Panc1 (cell line): ENCODE measurements around the gene CTF1. TPM values are rescaled to one million over a fixed set of nuclear protein-coding genes. Genes with fewer than 3 reads are reported as not detected.

ENCODE experiments used
- ATAC-seq: fragments of 200-7000 bp; cut with Tn5 transposase; 2 replicates; pipeline ENCODE4 v1.9.1; 2020; ENCODE audit warnings: mild to moderate bottlenecking, moderate library complexity
- BruUV-seq: library from RNA; stranded (reverse); fragments of 400-500 nt; replicated peaks from 2 replicates; lab custom pipeline; 2021; lab: Mats Ljungman, UMichigan
- CTCF ChIA-PET: fragments of 300-600 bp; sonication (Branson Sonifier 250); formaldehyde crosslinking; loops from one replicate; lab custom pipeline; 2022; ENCODE audit warnings: antibody characterized with exemption; lab: Charles Lee
- POLR2A ChIA-PET: fragments of 300-600 bp; sonication (Branson Sonifier 250); formaldehyde crosslinking; loops from one replicate; lab custom pipeline; 2022; ENCODE audit warnings: antibody characterized with exemption; lab: Charles Lee
- DNase-seq: peaks from one replicate; pipeline ENCODE4 v3.0.0-alpha.2; 2010; ENCODE audit warnings: low read depth, low spot score
- H3K27ac ChIP-seq: 2 replicates; pipeline ENCODE4 v1.5.1; 2011; ENCODE audit warnings: mild to moderate bottlenecking, low read length, inconsistent platforms
- H3K27me3 ChIP-seq: fragments of 200-500 bp; sonication (Bioruptor generic); 2 replicates; pipeline ENCODE4 v1.6.0; 2014; ENCODE audit warnings: low read length, inconsistent platforms; ENCODE audit not compliant: control insufficient read depth, insufficient read depth
- H3K36me3 ChIP-seq: fragments of 200-500 bp; sonication (Bioruptor generic); 2 replicates; pipeline ENCODE4 v1.5.1; 2014; ENCODE audit warnings: inconsistent platforms, mild to moderate bottlenecking, low read length, moderate library complexity; ENCODE audit not compliant: control insufficient read depth, insufficient read depth
- H3K4me1 ChIP-seq: 2 replicates; pipeline ENCODE4 v1.5.1; 2011; ENCODE audit warnings: inconsistent platforms, mild to moderate bottlenecking, low read length, moderate library complexity; ENCODE audit not compliant: control insufficient read depth, insufficient read depth
- H3K4me3 ChIP-seq, 2 experiments: 2 replicates each; pipeline ENCODE4 v1.5.1; 2011 to 2012; ENCODE audit warnings: low read depth in 2 of 2, low read length in 2 of 2, mild to moderate bottlenecking in 2 of 2, inconsistent platforms in 1 of 2, moderate library complexity in 1 of 2
- H3K9me3 ChIP-seq: fragments of 200-500 bp; sonication (Bioruptor generic); 2 replicates; pipeline ENCODE4 v1.5.1; 2014; ENCODE audit warnings: low read depth, mild to moderate bottlenecking, inconsistent platforms, low read length, moderate library complexity; ENCODE audit not compliant: control insufficient read depth, insufficient read depth
- POLR2AphosphoS5 ChIP-seq: IDR thresholded peaks from 2 replicates; pipeline ENCODE4 v1.6.1; 2012; ENCODE audit warnings: mild to moderate bottlenecking, low read depth, low read length, moderate library complexity
- SIN3A ChIP-seq: IDR thresholded peaks from 2 replicates; pipeline ENCODE4 v1.6.1; 2012; ENCODE audit warnings: low read depth, mild to moderate bottlenecking, low read length, moderate library complexity, borderline replicate concordance; ENCODE audit not compliant: insufficient read depth
- TCF7L2 ChIP-seq: IDR thresholded peaks from 2 replicates; pipeline ENCODE4 v1.6.1; 2011; ENCODE audit warnings: mild to moderate bottlenecking, low read depth, low read length, inconsistent platforms
- in situ Hi-C: cut with HindIII; loops from 2 replicates; pipeline ENCODE4 v1.10.0; 2016; ENCODE audit warnings: low sequenced_read_pairs, low pct_unique_long_range_greater_than_20kb
- intact Hi-C: fragments of 100-400 bp; cut with micrococcal nuclease; formaldehyde crosslinking; loops from one replicate; pipeline ENCODE4 v1.10.0; 2022; ENCODE audit not compliant: unreplicated experiment
- total RNA-seq: library from RNA; stranded (reverse); gene quantifications from one replicate; pipeline ENCODE4 v1.2.1, GENCODE V29; 2021; ENCODE audit not compliant: unreplicated experiment
- TF ChIP-seq, protein P1 (sequence below), 2 experiments: IDR thresholded peaks; 2 replicates each; pipeline ENCODE4 v1.6.1; 2011 to 2012; ENCODE audit warnings: low read depth in 2 of 2, control low read depth in 1 of 2, low read length in 1 of 2, mild to moderate bottlenecking in 1 of 2, moderate library complexity in 1 of 2; ENCODE audit not compliant: insufficient read depth in 1 of 2
- TF ChIP-seq, protein P2 (sequence below): fragments of 450-650 bp; IDR thresholded peaks from 2 replicates; pipeline ENCODE4 v1.5.1; 2017; ENCODE audit warnings: mild to moderate bottlenecking

Gene CTF1
- total RNA-seq, 1 experiment from 2014 or later: 2.9 TPM

DNA sequence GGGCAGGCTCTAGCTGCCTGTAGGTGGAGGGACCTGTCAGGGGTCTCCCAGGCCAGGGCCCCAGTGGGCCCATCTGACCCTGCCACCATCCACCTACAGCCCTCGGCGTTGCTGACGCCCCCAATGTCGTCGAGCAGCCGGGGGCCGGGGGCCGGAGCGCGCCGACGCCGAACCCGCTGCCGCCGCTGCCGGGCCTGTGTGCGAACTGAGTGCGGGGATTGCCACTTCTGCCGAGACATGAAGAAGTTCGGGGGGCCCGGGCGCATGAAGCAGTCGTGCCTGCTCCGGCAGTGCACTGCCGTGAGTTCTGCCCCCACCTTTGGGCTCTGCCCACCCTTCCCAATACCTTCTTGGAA lies 29.2 kb downstream of the CTF1 start:
- ATAC-seq (no peak), DNase-seq (no peak)
- CTCF ChIA-PET: no interaction called here
- no peaks in the 10 kb centered on the region for H3K27me3 ChIP-seq
- intact Hi-C loops (no loop called here), in situ Hi-C loops (no loop called here)
- H3K9me3 ChIP-seq: no peaks in the 10 kb centered on the region
- TF ChIP-seq, protein P1, sequence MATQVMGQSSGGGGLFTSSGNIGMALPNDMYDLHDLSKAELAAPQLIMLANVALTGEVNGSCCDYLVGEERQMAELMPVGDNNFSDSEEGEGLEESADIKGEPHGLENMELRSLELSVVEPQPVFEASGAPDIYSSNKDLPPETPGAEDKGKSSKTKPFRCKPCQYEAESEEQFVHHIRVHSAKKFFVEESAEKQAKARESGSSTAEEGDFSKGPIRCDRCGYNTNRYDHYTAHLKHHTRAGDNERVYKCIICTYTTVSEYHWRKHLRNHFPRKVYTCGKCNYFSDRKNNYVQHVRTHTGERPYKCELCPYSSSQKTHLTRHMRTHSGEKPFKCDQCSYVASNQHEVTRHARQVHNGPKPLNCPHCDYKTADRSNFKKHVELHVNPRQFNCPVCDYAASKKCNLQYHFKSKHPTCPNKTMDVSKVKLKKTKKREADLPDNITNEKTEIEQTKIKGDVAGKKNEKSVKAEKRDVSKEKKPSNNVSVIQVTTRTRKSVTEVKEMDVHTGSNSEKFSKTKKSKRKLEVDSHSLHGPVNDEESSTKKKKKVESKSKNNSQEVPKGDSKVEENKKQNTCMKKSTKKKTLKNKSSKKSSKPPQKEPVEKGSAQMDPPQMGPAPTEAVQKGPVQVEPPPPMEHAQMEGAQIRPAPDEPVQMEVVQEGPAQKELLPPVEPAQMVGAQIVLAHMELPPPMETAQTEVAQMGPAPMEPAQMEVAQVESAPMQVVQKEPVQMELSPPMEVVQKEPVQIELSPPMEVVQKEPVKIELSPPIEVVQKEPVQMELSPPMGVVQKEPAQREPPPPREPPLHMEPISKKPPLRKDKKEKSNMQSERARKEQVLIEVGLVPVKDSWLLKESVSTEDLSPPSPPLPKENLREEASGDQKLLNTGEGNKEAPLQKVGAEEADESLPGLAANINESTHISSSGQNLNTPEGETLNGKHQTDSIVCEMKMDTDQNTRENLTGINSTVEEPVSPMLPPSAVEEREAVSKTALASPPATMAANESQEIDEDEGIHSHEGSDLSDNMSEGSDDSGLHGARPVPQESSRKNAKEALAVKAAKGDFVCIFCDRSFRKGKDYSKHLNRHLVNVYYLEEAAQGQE (IDR thresholded peaks at IDR 0.05; ENCODE audit: insufficient read depth in 1 of 2, low read depth in 2 of 2, low read length in 1 of 2): no peak
- no peak for TF ChIP-seq POLR2AphosphoS5
- TF ChIP-seq TCF7L2: no peak
- TF ChIP-seq, protein P2, sequence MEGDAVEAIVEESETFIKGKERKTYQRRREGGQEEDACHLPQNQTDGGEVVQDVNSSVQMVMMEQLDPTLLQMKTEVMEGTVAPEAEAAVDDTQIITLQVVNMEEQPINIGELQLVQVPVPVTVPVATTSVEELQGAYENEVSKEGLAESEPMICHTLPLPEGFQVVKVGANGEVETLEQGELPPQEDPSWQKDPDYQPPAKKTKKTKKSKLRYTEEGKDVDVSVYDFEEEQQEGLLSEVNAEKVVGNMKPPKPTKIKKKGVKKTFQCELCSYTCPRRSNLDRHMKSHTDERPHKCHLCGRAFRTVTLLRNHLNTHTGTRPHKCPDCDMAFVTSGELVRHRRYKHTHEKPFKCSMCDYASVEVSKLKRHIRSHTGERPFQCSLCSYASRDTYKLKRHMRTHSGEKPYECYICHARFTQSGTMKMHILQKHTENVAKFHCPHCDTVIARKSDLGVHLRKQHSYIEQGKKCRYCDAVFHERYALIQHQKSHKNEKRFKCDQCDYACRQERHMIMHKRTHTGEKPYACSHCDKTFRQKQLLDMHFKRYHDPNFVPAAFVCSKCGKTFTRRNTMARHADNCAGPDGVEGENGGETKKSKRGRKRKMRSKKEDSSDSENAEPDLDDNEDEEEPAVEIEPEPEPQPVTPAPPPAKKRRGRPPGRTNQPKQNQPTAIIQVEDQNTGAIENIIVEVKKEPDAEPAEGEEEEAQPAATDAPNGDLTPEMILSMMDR: no peak
- TF ChIP-seq SIN3A: no peak
- POLR2A ChIA-PET: no interaction called here
- H3K36me3 ChIP-seq: no peaks in the 10 kb centered on the region
- H3K4me3 ChIP-seq: no peak overlapping the region; a peak in 1 of 4 replicates
- H3K27ac ChIP-seq: no peak overlapping the region
- BruUV-seq: no TSS peak
- peaks cover 9% of the 10 kb centered on the region for H3K4me1 ChIP-seq

DNA sequence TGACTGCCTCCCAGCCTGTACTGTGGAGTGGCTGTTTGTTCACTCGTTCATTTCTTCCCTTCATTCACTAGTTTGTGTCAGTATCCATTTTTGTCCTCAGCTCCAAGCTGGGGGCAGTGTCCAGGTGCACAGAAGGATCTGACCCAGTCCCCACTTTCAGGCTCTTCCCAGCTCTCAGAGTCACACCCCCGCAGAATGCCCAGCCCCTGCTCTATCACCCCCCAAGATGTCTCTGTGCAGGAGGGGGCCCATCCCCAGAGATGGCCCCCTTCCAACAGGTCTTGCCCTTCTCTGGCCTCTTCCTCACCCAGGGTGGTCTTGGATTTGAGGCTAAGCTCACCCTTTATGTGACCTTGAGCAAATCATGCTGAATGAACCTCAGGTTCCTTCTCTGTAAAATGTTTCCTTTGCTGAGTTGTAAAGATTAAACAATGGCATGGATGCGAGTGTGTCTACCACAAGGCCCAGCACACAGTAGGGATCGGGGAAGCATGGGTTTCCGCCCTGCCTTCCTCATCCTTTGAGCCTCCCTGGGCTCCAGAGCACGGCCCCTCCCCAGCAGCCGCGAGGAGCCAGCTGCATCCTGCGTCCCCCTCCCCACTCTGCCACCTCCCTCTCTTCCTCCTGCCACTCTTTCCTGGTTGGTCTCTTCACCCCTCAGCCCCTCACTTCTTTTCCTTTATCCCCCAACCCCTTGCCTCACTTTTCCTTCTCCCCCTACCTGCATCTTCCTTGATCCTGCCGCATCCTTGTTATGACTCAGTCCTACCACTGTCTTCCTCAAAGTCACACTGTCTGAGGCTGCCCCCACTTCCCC lies 29.8 kb downstream of the CTF1 start:
- H3K4me1 ChIP-seq: peaks cover 9% of the 10 kb centered on the region
- ATAC-seq (no peak), DNase-seq (no peak)
- ChIA-PET CTCF (interaction anchor here (0.5 kb wide), 1 partner anchor 29 kb away, joined by 3 read pairs; no protein-coding TSS in a partner anchor), POLR2A (no interaction called here)
- H3K27me3 ChIP-seq: no peaks in the 10 kb centered on the region
- BruUV-seq: no TSS peak
- intact Hi-C loops (no loop called here), in situ Hi-C loops (no loop called here)
- no peak overlapping the region for H3K4me3 ChIP-seq
- H3K27ac ChIP-seq: no peak overlapping the region
- no peaks in the 10 kb centered on the region for H3K9me3 ChIP-seq
- H3K36me3 ChIP-seq: no peaks in the 10 kb centered on the region
- no peak for TF ChIP-seq SIN3A
- TF ChIP-seq, protein P2: no peak
- TF ChIP-seq, protein P1 (IDR thresholded peaks at IDR 0.05; ENCODE audit: insufficient read depth in 1 of 2, low read depth in 2 of 2, low read length in 1 of 2): no peak
